GM12878 (cell line): ENCODE results near the gene HEATR3. TPM values are rescaled to one million over a fixed set of nuclear protein-coding genes. Genes with fewer than 3 reads are reported as not detected.

Experiments used
- ATAC-seq: fragments of 200-7000 bp; cut with Tn5 transposase; 3 replicates; pipeline ENCODE4 v1.9.1; 2020; ENCODE audit warnings: mild to moderate bottlenecking, moderate library complexity
- BruUV-seq: library from RNA; stranded (reverse); fragments of 400-500 nt; replicated peaks from 2 replicates; lab custom pipeline; 2021; lab: Mats Ljungman, UMichigan
- CTCF ChIA-PET: fragments of 300-600 bp; sonication (Branson Sonifier 250); formaldehyde crosslinking; extraction: SDS; loops from one replicate; lab custom pipeline; 2021; ENCODE audit warnings: inconsistent platforms; lab: Yijun Ruan, JAX
- POLR2A ChIA-PET: fragments of 350-600 bp; formaldehyde crosslinking; extraction: SDS; loops from one replicate; lab custom pipeline; 2021; ENCODE audit warnings: inconsistent platforms; lab: Charles Lee
- RAD21 ChIA-PET: fragments of 300-600 bp; sonication (Branson Sonifier 250); formaldehyde crosslinking; loops from one replicate; lab custom pipeline; 2023; ENCODE audit warnings: antibody characterized with exemption; ENCODE audit not compliant: unreplicated experiment; lab: Charles Lee
- SMC1A ChIA-PET: fragments of 300-600 bp; sonication (Branson Sonifier 250); formaldehyde crosslinking; loops from one replicate; lab custom pipeline; 2023; ENCODE audit not compliant: unreplicated experiment, uncharacterized antibody; lab: Charles Lee
- DNase-seq: peaks from one replicate; pipeline ENCODE4 v3.0.0-alpha.2; 2011; ENCODE audit warnings: low read depth, low spot score
- FAIRE-seq: peaks from 3 replicates; lab custom pipeline; 2011; peaks lifted over from hg19 to GRCh38; lab: Jason Lieb, UNC
- H2AFZ ChIP-seq: 2 replicates; pipeline ENCODE4 v1.6.0; 2011; ENCODE audit warnings: low read depth, low read length, control low read depth; ENCODE audit not compliant: control insufficient read depth
- H3K27ac ChIP-seq: 2 replicates; pipeline ENCODE4 v1.5.1; 2011; ENCODE audit warnings: control low read depth; ENCODE audit not compliant: control insufficient read depth, insufficient read depth
- H3K27me3 ChIP-seq, 2 experiments: replicated peaks in 1 of 2; 2 replicates each; pipeline versions ENCODE4 v1.6.0 to v1.6.1; 2011; ENCODE audit warnings: low read length in 1 of 2; ENCODE audit not compliant: control insufficient read depth in 2 of 2, insufficient read depth in 2 of 2
- H3K36me3 ChIP-seq, 2 experiments: 2 replicates each; pipeline ENCODE4 v1.5.1; 2011; ENCODE audit warnings: low read length in 1 of 2; ENCODE audit not compliant: control insufficient read depth in 2 of 2, insufficient read depth in 2 of 2
- H3K4me1 ChIP-seq: 2 replicates; pipeline ENCODE4 v1.6.1; 2011; ENCODE audit warnings: mild to moderate bottlenecking, low read length, moderate library complexity, mixed read lengths; ENCODE audit not compliant: control insufficient read depth, insufficient read depth
- H3K4me2 ChIP-seq: 2 replicates; pipeline ENCODE4 v1.6.0; 2011; ENCODE audit warnings: control low read depth; ENCODE audit not compliant: control insufficient read depth, insufficient read depth
- H3K4me3 ChIP-seq: fragments of 200-600 bp; sonication (generic); 2 replicates; pipeline ENCODE4 v1.5.1; 2016
- H3K79me2 ChIP-seq: 2 replicates; pipeline ENCODE4 v1.6.0; 2011; ENCODE audit warnings: low read length; ENCODE audit not compliant: control insufficient read depth, insufficient read depth
- H3K9ac ChIP-seq: 2 replicates; pipeline ENCODE4 v1.8.0; 2011; ENCODE audit warnings: low read length, control low read depth, mixed read lengths; ENCODE audit not compliant: control insufficient read depth, insufficient read depth
- H3K9me3 ChIP-seq: replicated peaks from 3 replicates; pipeline ENCODE4 v1.5.1; 2011; ENCODE audit warnings: mild to moderate bottlenecking, low read length; ENCODE audit not compliant: control insufficient read depth, insufficient read depth
- H4K20me1 ChIP-seq: 2 replicates; pipeline ENCODE4 v1.6.0; 2011; ENCODE audit not compliant: control insufficient read depth, insufficient read depth
- ASH2L ChIP-seq: fragments of 300-600, 200-600 bp; sonication (generic); IDR thresholded peaks from 2 replicates; pipeline ENCODE4 v1.6.1; 2017; ENCODE audit warnings: low read depth, mild to moderate bottlenecking, borderline replicate concordance
- CHD1 ChIP-seq: IDR thresholded peaks from 2 replicates; pipeline ENCODE4 v1.6.1; 2012; ENCODE audit warnings: low read depth, low read length, improper control_type of control experiment
- FOXK2 ChIP-seq: fragments of 450-650 bp; IDR thresholded peaks from 2 replicates; pipeline ENCODE4 v1.6.1; 2017; ENCODE audit warnings: mild to moderate bottlenecking, moderate library complexity
- GABPA ChIP-seq: IDR thresholded peaks from 2 replicates; pipeline ENCODE4 v1.6.1; 2014; ENCODE audit warnings: antibody characterized with exemption, low read depth, mild to moderate bottlenecking, inconsistent platforms
- GATAD2B ChIP-seq: fragments of 450-650 bp; conservative IDR thresholded peaks from 2 replicates; pipeline ENCODE4 v1.6.1; 2017; ENCODE audit warnings: low read depth, mild to moderate bottlenecking, moderate library complexity
- NFXL1 ChIP-seq: fragments of 450-650 bp; IDR thresholded peaks from 2 replicates; pipeline ENCODE4 v1.6.1; 2017; ENCODE audit warnings: antibody characterized with exemption, mild to moderate bottlenecking, borderline replicate concordance
- RELA ChIP-seq: fragments of 450-650 bp; IDR thresholded peaks from 2 replicates; pipeline ENCODE4 v1.8.0; 2014; ENCODE audit warnings: borderline replicate concordance; ENCODE audit not compliant: partially characterized antibody
- SKIL ChIP-seq: fragments of 450-650 bp; IDR thresholded peaks from 2 replicates; pipeline ENCODE4 v1.6.1; 2017; ENCODE audit warnings: mild to moderate bottlenecking, low read depth, inconsistent platforms; ENCODE audit not compliant: poor library complexity, severe bottlenecking
- SMAD1 ChIP-seq: fragments of 450-650 bp; IDR thresholded peaks from 2 replicates; pipeline ENCODE4 v1.6.1; 2018; ENCODE audit warnings: mild to moderate bottlenecking, low read depth; ENCODE audit not compliant: partially characterized antibody
- STAT3 ChIP-seq: IDR thresholded peaks from 2 replicates; pipeline ENCODE4 v1.6.1; 2011; ENCODE audit warnings: low read depth, low read length, improper control_type of control experiment
- WGBS: methylation state at CpG from one replicate; pipeline ENCODE4 v1.1.6; 2016; ENCODE audit warnings: low lambda C conversion rate; ENCODE audit not compliant: insufficient replicate concordance, insufficient coverage; ENCODE audit errors: missing lambda C conversion rate; 5-methylcytosine and 5-hydroxymethylcytosine counted together
- in situ Hi-C: fragments of 300-500 bp; cut with MboI; formaldehyde crosslinking; loops from 9 replicates; pipeline ENCODE4 v1.14.3; 2018; ENCODE audit warnings: mixed read lengths
- intact Hi-C: fragments of 100-400 bp; cut with micrococcal nuclease; formaldehyde crosslinking; loops from one replicate; pipeline ENCODE4 v1.14.2; 2022; ENCODE audit not compliant: unreplicated experiment
- polyA plus RNA-seq, 11 experiments: library from polyadenylated mRNA; depleted of rRNA in 4 of 11; unstranded in 6 of 11; stranded (reverse) in 5 of 11; fragments of >200 nt; fragmentation: Nextera tagmentation in 4 of 11; fragmentation: Illumina TruSeq in 1 of 11; extraction: Ambion mirVana in 4 of 11; extraction: Trizol in 1 of 11; gene quantifications; 1 replicate in 1 of 11; 2 replicates in 10 of 11; pipeline versions ENCODE4 v1.2.1 to v1.2.3, GENCODE V29; 2011 to 2016; ENCODE audit warnings: inconsistent platforms in 2 of 11, missing spikeins in 2 of 11, low read depth in 1 of 11
- total RNA-seq, 4 experiments: library from RNA; depleted of rRNA in 3 of 4; stranded (reverse); fragments of >200 nt in 3 of 4; fragmentation: Illumina TruSeq in 1 of 4; extraction: Trizol in 1 of 4; gene quantifications; 2 replicates each; pipeline versions ENCODE4 v1.2.1 to v1.2.3, GENCODE V29; 2013 to 2021

Gene HEATR3
- total and polyA plus RNA-seq, 10 of the 15 experiments (the other 5 are each of a cell fraction or from before 2014, with no cell fraction given) = 1.5 to 30.0 (median 17.7) TPM

DNA sequence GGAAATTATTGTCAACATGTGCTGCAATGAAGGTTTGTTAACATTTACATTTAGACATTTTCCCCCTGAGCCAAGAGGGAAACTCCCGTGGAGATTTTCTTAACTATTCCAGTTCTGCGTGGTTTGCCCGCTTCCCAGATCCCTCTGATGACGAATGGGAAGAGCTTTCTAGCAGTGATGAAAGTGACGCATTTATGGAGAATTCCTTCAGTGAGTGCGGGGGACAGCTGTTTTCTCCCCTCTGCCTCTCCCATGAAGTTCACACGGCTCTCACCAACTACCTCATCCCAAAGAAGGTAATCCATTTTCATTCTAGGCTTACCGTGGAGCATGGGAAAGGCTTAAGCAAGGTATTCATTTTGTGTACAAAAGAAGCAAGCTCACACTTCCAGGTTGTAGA lies 18.2 kb downstream of the HEATR3 start:
- Histone ChIP-seq H4K20me1 (no peaks in the 10 kb centered on the region), H3K27me3 (no peaks in the 10 kb centered on the region), H3K79me2 (no peaks in the 10 kb centered on the region), H3K4me3 (no peak overlapping the region), H3K9ac (no peak overlapping the region), H3K4me2 (no peak overlapping the region), H3K36me3 (peaks cover 6 to 31% of the 10 kb centered on the region in 2 experiments), H3K9me3 (no peaks in the 10 kb centered on the region), H3K4me1 (no peaks in the 10 kb centered on the region), H2AFZ (no peak overlapping the region), H3K27ac (no peak overlapping the region)
- ChIA-PET POLR2A (no interaction called here), RAD21 (interaction anchor here (1.3 to 2.9 kb wide), 2 partner anchors 15 to 127 kb away, joined by 5 to 12 read pairs; no protein-coding TSS in a partner anchor), SMC1A (no interaction called here), CTCF (interaction anchor here (1.3 to 3.5 kb wide), 5 partner anchors 8 to 127 kb away, joined by 3 to 15 read pairs (median 7); partner anchors contain the start of gene CNEP1R1)
- BruUV-seq = no TSS peak
- 94% methylated on average over 8 of the region's 8 CpGs for WGBS
- FAIRE-seq = no peak
- no peak for DNase-seq
- in situ Hi-C loops (no loop called here), intact Hi-C loops (no loop called here)
- ATAC-seq = no peak
- TF ChIP-seq ASH2L = no peak
- TF ChIP-seq STAT3 = no peak

- DNase-seq (no peak), FAIRE-seq (no peak), ATAC-seq (no peak)
- intact Hi-C loops (no loop called here), in situ Hi-C loops (no loop called here)
- Histone ChIP-seq H3K27me3 (no peaks in the 10 kb centered on the region), H2AFZ (no peak overlapping the region), H3K79me2 (no peaks in the 10 kb centered on the region), H3K9me3 (no peaks in the 10 kb centered on the region), H3K36me3 (peaks cover 6 to 31% of the 10 kb centered on the region in 2 experiments), H3K9ac (no peak overlapping the region), H3K27ac (no peak overlapping the region), H4K20me1 (no peaks in the 10 kb centered on the region), H3K4me3 (no peak overlapping the region), H3K4me1 (no peaks in the 10 kb centered on the region), H3K4me2 (no peak overlapping the region)
- ChIA-PET SMC1A (interaction anchor here (0.9 kb wide), 1 partner anchor 66 kb away, joined by 4 read pairs; no protein-coding TSS in a partner anchor), RAD21 (no interaction called here), CTCF (no interaction called here), POLR2A (no interaction called here)
- no peak for TF ChIP-seq SMAD1
- TF ChIP-seq NFXL1 = no peak
- TF ChIP-seq RELA = no peak
- TF ChIP-seq GABPA = no peak
- no peak for TF ChIP-seq SKIL
- TF ChIP-seq GATAD2B = no peak
- no peak for TF ChIP-seq CHD1
- TF ChIP-seq FOXK2 = no peak
- WGBS = 95% methylated on average over 6 of the region's 6 CpGs
- no TSS peak for BruUV-seq
Observed at GRCh38 chr16:50086176-50086575, 20.4 kb downstream of the HEATR3 start.
